ENCODE measurements around the gene CIDEB. TPM values are rescaled to one million over a fixed set of nuclear protein-coding genes. Genes with fewer than 3 reads are reported as not detected.

Gene CIDEB
- total and polyA plus RNA-seq, 10 of the 15 experiments (the other 5 are each of a cell fraction or from before 2014, with no cell fraction given): 0.34 to 6.3 (median 3.2) TPM

DNA sequence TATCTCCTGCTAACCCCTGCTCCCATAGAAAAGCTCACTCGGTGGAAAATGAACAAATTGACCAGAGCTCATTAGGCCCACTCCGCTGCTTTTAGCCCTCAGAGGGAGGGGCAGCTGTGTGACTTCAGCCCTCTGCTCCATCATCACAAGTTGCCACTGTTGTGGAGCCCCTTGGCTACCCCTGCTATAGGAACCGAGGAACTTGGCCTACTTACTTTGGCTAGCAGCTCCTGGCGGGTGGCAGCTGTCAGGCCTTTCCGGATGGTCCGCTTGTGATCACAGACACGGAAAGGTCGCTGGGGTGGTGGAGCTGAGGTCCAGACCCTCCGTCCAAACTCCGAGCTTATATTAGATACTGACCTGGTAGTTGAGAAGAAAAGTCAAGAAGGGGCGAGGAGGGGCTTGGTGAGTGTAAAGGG is 612 bp downstream of the CIDEB start:
- ChIA-PET POLR2A (interaction anchor here (1.2 to 3.3 kb wide), 8 partner anchors 8 to 193 kb away, joined by 3 to 26 read pairs (median 6); partner anchors contain the start of genes DCAF11, DHRS1, NOP9 and NRL), SMC1A (ENCODE audit: uncharacterized antibody, unreplicated experiment) (interaction anchor here (0.8 to 4.9 kb wide), 12 partner anchors 9 to 170 kb away, joined by 3 to 36 read pairs (median 6); partner anchors contain the start of genes IRF9, MDP1 and TINF2), CTCF (interaction anchor here (0.8 to 7.9 kb wide), 34 partner anchors 9 to 216 kb away, joined by 3 to 149 read pairs (median 6); partner anchors contain the start of genes ADCY4, CHMP4A, DHRS1 and IPO4), RAD21 (ENCODE audit: unreplicated experiment) (interaction anchor here (1.2 to 4.0 kb wide), 13 partner anchors 8 to 249 kb away, joined by 3 to 52 read pairs (median 14); partner anchors contain the start of genes MDP1, PCK2 and TINF2)
- Histone ChIP-seq H3K9ac (ENCODE audit: control insufficient read depth, insufficient read depth, low read length) (no peak overlapping the region), H3K27ac (ENCODE audit: control insufficient read depth, insufficient read depth) (no peak overlapping the region), H2AFZ (ENCODE audit: control insufficient read depth, low read depth, low read length) (no peak overlapping the region), H3K9me3 (replicated peaks; ENCODE audit: control insufficient read depth, insufficient read depth, low read length) (no peaks in the 10 kb centered on the region), H4K20me1 (ENCODE audit: control insufficient read depth, insufficient read depth) (no peaks in the 10 kb centered on the region), H3K4me1 (ENCODE audit: control insufficient read depth, insufficient read depth, low read length) (peaks cover 20% of the 10 kb centered on the region; the same call in 1 of the 2 replicates), H3K27me3 (replicated peaks in 1 of 2; ENCODE audit: control insufficient read depth in 2 of 2, insufficient read depth in 2 of 2, low read length in 1 of 2) (no peaks in the 10 kb centered on the region), H3K79me2 (ENCODE audit: control insufficient read depth, insufficient read depth, low read length) (no peaks in the 10 kb centered on the region), H3K36me3 (ENCODE audit: control insufficient read depth in 2 of 2, insufficient read depth in 2 of 2, low read length in 1 of 2) (peaks cover 15 to 30% of the 10 kb centered on the region in 2 experiments), H3K4me3 (no peak overlapping the region), H3K4me2 (ENCODE audit: control insufficient read depth, insufficient read depth) (no peak overlapping the region)
- WGBS (ENCODE audit: insufficient coverage, insufficient replicate concordance, low lambda C conversion rate, missing lambda C conversion rate): 84% methylated on average over 11 of the region's 11 CpGs
- FAIRE-seq (no peak), DNase-seq (ENCODE audit: low read depth, low spot score) (no peak), ATAC-seq (no peak)
- in situ Hi-C loops (cut with MboI): no loop called here
- intact Hi-C loops (cut with micrococcal nuclease; ENCODE audit: unreplicated experiment): no loop called here
- BruUV-seq (replicated peaks): TSS peak; percentile 31
- TF ChIP-seq BMI1 (IDR thresholded peaks at IDR 0.05; ENCODE audit: borderline replicate concordance): no peak
- TF ChIP-seq CHD4 (IDR thresholded peaks at IDR 0.05): no peak
- no peak for TF ChIP-seq WRNIP1 (IDR thresholded peaks at IDR 0.05; ENCODE audit: borderline replicate concordance, low read depth, low read length)
- TF ChIP-seq, protein P1, sequence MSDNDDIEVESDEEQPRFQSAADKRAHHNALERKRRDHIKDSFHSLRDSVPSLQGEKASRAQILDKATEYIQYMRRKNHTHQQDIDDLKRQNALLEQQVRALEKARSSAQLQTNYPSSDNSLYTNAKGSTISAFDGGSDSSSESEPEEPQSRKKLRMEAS (IDR thresholded peaks at IDR 0.05; ENCODE audit: low read depth, low read length): no peak
- TF ChIP-seq MXI1 (IDR thresholded peaks at IDR 0.05; ENCODE audit: low read depth, low read length): no peak
- no peak for TF ChIP-seq BCLAF1 (IDR thresholded peaks at IDR 0.05)
- no peak for TF ChIP-seq ZNF384 (IDR thresholded peaks at IDR 0.05; ENCODE audit: borderline replicate concordance, low read depth, low read length)
- TF ChIP-seq, protein P2, sequence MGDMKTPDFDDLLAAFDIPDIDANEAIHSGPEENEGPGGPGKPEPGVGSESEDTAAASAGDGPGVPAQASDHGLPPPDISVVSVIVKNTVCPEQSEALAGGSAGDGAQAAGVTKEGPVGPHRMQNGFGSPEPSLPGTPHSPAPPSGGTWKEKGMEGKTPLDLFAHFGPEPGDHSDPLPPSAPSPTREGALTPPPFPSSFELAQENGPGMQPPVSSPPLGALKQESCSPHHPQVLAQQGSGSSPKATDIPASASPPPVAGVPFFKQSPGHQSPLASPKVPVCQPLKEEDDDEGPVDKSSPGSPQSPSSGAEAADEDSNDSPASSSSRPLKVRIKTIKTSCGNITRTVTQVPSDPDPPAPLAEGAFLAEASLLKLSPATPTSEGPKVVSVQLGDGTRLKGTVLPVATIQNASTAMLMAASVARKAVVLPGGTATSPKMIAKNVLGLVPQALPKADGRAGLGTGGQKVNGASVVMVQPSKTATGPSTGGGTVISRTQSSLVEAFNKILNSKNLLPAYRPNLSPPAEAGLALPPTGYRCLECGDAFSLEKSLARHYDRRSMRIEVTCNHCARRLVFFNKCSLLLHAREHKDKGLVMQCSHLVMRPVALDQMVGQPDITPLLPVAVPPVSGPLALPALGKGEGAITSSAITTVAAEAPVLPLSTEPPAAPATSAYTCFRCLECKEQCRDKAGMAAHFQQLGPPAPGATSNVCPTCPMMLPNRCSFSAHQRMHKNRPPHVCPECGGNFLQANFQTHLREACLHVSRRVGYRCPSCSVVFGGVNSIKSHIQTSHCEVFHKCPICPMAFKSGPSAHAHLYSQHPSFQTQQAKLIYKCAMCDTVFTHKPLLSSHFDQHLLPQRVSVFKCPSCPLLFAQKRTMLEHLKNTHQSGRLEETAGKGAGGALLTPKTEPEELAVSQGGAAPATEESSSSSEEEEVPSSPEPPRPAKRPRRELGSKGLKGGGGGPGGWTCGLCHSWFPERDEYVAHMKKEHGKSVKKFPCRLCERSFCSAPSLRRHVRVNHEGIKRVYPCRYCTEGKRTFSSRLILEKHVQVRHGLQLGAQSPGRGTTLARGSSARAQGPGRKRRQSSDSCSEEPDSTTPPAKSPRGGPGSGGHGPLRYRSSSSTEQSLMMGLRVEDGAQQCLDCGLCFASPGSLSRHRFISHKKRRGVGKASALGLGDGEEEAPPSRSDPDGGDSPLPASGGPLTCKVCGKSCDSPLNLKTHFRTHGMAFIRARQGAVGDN (IDR thresholded peaks at IDR 0.05): no peak
- no peak for TF ChIP-seq KDM1A (IDR thresholded peaks at IDR 0.05; ENCODE audit: borderline replicate concordance)
- TF ChIP-seq, protein P3, sequence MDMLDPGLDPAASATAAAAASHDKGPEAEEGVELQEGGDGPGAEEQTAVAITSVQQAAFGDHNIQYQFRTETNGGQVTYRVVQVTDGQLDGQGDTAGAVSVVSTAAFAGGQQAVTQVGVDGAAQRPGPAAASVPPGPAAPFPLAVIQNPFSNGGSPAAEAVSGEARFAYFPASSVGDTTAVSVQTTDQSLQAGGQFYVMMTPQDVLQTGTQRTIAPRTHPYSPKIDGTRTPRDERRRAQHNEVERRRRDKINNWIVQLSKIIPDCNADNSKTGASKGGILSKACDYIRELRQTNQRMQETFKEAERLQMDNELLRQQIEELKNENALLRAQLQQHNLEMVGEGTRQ (IDR thresholded peaks at IDR 0.05; ENCODE audit: borderline replicate concordance, low read depth, low read length): no peak
- TF ChIP-seq SRF (IDR thresholded peaks at IDR 0.05; ENCODE audit: low read depth in 2 of 2, low read length in 2 of 2): no peak
- TF ChIP-seq MYC (IDR thresholded peaks at IDR 0.05; ENCODE audit: insufficient read depth, insufficient read length, insufficient replicate concordance, low read length, severe bottlenecking): no peak
- TF ChIP-seq ZBTB33 (IDR thresholded peaks at IDR 0.05): no peak
